GM19467 (cell line): ENCODE results near the gene ITPR1.

Experiments
- ATAC-seq: cut with Tn5 transposase; IDR thresholded peaks from one replicate; pipeline ENCODE4 v1.9.1; 2021; ENCODE audit warnings: mild to moderate bottlenecking, moderate library complexity; ENCODE audit not compliant: unreplicated experiment

The ITPR1 gene

DNA sequence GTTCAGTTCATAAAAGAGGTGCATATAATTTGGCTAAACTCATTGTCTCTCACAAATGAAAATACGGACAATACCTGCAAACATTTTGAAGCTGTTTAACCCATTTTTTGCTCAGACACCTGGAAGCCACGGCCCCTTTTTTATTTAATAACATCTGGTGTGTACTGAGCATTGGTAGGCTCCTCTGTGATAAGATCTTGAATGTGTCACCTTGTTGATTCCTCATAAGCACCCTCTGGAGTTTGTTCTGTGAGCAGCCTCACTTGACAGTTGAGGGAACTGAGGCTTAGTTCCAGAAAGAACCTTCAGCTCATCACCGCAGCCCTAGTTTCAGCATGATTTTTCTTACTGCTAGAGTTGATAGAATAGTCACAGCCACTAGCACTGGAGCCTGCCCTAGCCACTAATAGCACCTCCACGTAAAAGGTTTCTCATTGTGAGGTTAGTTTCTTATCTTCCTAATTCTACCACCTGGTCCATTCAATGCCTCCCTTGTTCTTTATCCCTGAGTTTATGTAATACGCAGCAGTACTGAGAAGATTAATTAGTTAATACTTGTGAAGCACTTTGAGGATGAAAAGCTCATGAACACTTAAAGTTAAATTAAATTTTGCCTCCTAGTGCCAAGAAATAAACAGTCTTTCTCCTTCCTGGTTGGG lies 71.9 kb downstream of the ITPR1 start:
- ATAC-seq: no peak

DNA sequence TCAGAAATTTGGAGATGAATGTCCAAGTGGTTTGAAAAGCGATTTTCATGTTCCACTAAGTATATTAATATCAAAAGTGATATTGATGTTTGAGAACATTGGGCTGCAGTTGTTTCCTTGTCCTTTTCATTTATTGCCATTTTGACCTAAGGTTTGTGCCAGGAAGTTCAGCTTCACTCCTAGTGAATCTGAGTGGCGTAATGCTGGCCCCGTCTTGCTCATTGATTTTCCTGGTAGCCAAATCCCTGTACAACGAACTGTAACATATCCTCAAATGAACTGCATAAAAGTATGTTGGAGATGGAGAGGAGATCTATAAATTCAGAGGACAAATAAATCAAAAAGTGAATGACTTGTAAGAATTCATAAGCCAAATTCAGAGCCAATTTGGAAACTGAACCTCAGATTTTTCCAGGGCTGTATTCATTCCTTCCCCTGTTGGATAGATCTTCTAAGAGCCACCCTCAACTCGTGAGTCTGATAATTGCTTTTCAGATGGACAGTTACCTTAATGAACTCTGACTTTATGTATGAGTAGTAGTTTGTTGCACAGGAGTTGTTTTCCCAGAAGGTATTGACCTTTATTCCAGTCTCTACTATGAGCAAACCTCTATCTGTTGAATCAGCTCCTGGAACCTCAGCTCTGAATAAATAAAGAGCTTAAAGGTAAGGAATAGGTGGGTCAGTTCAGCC lies 72.8 kb downstream of the ITPR1 start:
- no peak for ATAC-seq

DNA sequence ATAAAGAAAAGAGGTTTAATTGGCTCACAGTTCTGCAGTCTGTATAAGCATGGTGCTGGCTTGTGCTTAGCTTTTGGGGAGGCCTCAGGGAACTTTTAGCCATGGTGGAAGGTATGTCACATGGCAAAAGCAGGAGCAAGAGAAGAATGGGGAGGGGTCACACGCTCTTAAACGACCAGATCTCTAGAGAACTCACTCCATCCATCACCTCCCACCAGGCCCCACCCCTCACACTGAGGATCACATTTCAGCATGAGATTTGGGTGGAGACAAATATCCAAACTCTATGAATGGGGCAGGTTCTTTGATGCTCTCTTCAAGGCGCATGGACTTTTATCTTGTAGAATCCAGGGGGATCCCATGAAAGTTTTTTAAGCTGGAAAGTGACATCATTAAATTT lies 75.7 kb downstream of the ITPR1 start:
- ATAC-seq: no peak

DNA sequence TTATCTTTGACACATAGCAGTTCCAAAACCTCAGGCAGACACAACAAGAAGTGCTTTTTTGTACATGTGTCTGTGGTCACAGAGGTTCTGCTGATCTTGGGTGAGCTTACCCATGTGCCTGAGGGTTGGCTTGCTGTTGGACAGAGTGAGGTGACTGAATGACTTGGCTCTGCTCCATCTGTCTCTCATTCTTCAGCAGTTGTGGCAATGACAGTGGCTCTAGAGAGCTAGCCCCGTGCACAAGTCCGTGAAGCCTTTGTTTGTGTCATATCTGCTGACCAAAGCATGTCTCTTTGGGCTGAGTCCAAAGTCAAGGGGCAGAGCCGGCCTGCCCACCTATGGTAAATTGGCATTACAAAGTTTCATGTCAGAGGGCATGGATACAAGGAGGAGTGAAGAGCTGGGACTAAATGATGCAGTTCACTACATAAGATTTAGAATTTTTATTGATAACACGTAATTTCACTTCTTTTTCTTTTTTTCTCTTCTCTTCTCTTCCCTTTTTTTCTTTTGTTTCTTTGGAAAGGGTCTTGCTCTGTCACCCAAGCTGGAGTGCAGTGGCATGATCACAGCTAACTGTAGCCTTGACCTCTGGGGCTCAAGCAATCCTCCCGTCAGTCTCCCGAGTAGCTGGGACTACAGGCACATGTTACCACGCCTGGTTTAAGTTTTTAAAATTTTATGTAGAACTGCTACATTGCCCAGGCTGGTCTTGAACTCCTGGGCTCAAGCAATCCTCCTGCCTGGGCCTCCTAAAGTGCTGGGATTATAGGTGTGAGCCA lies 77.9 kb downstream of the ITPR1 start:
- ATAC-seq: no peak

DNA sequence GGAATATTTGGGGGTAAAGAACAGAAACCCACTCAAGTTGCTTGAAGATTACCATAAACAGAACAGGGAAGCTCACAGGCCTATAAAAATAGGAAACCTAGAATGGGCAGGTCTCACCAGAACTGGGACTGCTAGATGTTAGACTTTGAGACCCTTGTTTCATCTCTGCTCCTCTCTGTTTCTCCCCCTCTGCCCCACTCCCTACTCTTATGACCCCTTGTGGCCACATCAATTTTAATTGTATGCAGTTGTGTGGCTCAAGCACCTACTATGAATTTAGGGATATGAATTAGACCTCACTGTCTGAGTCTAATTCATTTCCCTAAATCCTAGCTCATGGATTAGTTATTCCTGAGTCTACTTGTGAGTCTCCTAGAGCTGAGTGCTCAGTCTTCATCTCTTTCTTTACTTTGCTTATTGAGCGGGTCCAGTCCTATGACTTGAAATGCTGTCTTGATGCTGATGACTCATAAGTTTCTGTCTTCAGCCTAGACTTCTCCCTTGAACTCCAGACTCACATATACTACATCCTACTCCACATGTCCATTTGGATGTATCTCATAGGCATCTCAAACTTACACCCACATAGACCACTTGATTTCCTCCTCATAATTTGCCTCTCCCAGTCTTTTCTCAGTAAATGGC lies 78.7 kb downstream of the ITPR1 start:
- ATAC-seq: no peak

DNA sequence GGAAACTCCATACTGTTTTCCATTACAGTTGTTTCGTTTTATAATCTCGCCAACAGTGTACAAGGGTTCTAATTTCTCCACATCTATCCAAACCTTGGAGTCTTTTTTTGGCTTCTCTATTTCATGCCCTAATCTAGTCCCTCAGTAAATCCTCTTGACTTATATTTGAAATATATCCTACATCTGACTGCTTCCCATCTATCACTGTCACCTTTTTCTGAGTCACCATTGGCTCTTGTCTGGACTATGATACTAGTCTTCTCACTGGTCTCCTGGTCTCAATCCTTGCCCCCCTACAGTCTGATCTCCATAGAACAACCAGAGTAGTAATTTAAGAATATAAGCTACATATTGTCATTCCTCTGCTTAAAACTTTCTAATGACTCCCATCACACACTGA lies 80.0 kb downstream of the ITPR1 start:
- no peak for ATAC-seq

DNA sequence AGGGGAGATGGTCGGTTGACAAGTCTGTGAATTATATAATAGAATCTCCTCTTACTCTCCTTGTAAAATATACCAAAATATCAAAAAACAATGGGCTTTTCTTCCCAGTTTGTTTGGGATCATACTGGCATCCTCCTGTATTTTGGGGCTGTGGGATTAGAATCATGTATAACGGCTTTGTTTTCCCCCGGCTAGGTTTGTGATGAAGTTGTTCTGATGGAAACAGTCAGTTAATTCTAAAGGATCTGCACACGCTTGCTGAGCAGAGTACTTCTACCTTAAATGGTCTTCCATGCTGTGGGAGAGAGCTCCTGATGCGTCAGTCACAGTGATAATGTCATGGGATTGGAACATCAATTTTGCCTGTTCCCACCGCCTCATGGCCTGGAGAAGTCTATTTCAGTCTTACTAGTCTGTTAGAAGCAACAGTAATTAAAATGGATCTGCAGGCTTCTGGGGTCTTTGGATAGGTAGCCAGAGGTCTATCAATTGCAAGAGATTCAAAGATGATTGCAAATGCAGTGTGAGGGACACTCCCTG lies 81.3 kb downstream of the ITPR1 start:
- ATAC-seq: no peak

DNA sequence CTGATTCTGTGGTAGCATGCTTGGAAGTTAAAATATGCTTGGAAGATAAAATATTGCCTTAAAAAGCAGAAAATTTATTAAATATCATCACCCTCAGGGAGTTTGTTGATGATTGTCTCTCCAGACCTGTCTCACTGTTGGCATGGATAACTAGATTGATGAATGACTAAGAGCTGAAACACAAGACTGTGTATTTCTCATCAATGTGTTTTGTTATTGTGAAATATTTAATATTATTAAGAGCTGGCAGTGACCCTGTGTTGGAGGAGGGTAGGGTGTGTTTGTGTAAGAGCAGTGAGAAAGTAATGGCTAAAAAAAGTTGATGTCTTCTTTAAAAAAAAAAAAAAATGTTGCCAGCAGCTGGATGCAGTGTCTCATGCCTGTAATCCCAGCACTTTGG lies 82.2 kb downstream of the ITPR1 start:
- ATAC-seq: no peak

DNA sequence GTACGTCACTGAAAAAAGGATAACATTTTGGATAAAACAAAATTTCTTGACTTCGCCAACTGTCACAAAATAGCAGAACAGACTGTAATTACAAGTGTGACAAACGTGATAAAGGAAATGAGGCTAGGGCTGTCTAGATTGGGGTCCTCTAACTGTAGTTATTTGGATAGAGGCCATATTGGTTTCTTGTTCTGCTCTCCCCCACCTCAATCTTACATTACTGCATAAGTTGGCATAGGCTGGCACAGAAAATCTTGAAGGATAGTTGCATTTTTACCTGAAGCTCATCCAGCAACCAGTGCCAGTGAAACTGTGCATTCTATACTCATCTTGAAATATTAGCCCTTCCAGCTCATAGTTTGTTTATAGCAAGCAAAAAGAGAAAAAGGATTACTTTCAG lies 84.6 kb downstream of the ITPR1 start:
- ATAC-seq: no peak

DNA sequence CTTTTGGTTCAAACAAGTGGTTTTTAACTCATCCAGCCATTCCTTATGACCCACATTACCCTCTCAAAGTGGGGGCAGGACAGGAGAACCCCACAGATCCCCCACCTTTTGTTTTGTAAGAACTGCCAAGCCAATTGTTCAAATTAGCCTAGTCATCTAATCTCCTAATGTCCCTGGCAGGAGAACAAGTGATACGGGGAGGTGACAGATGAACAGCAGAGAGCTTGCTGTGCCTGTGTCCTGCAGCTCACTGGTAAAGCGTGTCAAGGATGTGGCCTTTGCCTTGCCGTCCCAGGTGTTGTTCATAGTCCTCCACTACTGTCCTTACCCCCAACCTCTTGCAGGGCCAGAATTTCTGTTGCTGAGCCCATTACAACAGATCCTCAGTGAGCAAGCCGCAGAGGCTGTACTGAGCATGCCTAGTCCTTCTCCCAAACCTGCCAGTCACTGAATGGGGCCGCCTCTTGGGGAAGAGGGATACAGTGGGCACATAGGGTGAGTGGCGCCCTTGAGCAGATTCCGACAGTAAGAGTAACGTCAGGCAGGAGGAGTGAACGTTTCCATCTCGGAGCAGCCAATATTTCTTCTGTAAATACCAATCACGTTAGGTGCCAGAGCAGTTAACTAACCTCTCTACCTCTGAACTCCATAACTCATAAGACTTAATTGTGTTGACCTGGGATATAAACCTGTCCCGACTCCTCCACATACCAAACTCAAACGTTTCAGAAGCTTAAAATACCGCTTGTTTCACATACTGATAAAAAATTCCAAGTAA lies 87.4 kb downstream of the ITPR1 start:
- no peak for ATAC-seq

DNA sequence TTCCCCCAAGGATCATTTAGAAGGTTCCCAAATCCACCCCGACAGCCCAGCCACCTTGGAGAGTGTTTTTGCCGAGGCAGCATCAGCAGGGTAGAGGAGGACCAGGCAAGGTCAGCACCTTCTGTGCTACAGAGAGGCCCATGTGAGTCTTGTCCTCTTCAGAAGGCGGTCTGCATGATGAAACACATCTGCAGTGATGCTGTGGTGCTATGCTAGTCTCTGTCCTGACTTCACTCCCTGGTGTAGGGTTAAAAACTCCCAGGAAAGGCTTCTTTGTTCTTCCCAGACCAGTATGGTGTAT lies 87.9 kb downstream of the ITPR1 start:
- ATAC-seq: no peak

DNA sequence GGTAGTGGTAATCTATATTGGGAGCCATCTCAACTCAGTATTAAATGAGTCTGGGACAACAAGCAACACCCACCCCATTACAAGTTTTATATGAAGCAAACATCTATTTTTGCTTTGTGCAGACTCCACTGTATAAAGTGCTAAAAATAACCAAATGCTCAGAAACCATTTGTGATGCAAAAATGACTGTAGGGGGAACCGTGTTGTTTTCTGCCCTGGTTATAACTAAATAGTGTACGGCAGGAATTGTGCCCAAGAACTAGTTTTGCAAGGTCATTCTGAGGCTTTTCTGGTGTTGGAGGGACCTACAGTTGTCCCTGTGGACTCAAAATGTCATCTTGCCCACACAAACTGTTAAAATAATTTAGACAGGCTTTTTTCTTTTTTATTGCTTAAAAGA lies 88.3 kb downstream of the ITPR1 start:
- ATAC-seq: no peak

DNA sequence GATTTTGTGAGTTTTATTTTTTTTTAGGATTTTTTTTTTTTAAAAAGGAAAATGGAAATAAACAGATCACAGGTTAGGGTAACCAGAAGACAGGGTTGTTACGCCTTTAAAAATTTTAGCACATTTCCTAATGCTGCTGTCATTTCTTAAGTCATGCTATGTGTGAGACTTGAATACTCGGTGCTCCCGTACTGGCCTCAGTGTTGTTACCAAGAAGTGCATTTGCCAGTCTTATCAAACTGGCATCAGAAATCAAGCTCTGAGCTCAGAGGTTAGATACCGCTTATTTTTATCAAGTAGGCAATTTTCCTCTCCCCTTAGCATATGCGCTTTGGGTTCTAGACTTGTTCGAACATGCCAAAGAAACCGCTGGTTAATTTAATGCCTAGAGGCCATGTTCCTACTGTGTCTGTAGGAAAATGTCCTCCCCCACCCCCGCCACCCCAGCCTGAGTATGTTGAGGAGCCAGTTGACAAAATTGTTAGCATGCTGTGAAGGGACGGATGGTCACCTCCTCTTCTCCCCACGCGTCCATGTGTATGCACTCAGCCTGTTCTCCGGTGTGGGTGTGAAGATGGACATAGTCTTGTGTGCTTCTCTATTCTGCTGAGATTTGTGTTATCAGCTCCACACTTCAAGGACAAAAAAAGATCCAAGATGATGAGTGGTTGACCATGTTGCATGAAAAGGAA lies 88.9 kb downstream of the ITPR1 start:
- ATAC-seq: no peak

DNA sequence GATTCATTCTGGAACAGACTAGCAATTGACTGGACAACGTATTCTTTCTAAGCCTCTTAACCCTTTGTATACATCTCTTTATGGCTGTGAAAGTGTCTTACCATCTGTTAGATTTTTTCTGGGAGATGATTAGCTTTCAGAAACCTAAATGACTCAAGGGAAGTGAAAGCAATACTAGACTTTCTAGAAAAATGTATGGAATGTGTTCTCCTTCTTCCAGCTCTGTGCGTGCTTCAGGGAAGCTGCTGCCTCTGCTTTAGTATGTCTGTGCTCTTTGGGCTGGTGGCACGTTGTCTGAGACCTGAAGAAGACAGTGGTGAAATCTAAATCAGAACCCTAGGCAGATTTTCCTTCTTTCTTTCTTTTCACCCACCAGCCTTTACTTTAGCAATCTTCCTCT lies 89.5 kb downstream of the ITPR1 start:
- ATAC-seq: no peak

DNA sequence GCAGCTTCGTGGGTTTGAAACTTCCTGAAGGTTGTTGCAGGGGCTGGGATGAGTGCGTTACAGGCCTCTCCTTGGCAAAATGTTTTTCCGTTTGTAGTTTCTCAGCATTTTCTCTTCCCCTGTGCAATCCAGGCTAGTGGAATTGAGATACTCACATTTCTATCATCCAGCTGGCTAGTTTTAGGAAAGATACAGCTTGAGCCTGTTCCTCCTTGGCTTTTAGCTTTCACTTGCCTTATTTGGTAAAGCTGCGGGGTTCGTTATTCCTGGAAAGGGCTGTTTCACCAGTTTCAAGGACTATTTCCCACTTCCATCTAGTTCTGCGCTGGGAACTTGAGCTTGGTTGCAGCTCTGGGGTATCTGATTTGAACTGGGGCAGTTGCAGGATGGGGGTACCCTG lies 90.3 kb downstream of the ITPR1 start:
- no peak for ATAC-seq

DNA sequence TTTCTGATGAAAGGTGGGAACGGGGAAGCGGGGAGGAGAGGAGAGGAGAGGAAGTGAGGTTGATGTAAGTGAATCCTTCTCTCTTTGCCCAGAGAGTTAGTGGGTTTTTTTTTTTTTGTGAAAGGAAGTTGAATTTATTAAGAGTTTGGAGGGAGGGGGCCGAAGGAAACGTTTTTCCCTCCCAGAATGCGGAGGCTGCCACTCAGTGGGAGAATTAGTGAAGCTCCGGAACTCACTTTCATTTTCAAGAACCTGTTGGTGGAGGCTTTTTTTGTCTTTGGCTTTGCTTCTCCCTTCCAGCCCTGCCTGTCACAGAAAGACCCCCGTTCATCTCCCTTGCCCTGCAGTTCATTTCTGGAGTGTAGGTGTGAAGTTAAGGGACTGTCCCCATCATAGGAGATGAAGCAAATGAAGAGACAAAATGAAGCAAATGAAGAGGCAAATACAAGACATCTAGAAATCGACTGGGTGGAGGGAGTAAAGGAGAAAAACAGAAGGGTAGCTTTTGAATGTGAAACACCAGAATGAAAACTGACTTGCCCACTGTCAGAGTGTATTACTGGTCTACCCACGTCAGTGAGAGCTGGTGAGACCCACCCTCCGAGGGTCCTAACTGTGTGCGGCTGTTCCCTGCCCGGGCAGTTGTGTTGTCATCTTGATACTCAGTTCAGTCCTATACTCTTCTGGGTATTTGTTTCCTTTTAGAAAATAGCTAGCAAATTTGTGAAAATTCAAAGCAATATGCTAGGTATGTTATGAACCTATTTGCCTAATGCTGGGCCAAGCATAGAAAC lies 91.5 kb downstream of the ITPR1 start:
- no peak for ATAC-seq

DNA sequence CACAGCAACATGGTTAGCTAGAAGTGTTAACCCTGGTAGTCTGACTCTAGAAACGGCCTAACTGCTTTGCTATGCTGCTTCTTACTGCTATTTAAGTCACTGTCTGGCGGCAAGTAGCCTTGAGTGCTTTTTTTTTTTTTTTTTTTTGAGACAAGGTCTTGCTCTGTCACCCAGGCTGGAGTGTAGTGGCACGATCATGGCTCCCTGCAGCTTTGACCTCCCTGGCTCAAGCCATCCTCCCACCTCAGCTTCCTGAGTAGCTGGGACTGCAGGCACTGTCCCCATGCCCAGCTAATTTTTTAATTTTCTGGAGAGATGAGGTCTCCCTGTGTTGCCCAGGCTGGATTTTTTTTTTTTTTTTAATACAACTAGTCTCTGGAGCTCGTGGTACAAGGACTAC lies 93.2 kb downstream of the ITPR1 start:
- ATAC-seq: no peak

DNA sequence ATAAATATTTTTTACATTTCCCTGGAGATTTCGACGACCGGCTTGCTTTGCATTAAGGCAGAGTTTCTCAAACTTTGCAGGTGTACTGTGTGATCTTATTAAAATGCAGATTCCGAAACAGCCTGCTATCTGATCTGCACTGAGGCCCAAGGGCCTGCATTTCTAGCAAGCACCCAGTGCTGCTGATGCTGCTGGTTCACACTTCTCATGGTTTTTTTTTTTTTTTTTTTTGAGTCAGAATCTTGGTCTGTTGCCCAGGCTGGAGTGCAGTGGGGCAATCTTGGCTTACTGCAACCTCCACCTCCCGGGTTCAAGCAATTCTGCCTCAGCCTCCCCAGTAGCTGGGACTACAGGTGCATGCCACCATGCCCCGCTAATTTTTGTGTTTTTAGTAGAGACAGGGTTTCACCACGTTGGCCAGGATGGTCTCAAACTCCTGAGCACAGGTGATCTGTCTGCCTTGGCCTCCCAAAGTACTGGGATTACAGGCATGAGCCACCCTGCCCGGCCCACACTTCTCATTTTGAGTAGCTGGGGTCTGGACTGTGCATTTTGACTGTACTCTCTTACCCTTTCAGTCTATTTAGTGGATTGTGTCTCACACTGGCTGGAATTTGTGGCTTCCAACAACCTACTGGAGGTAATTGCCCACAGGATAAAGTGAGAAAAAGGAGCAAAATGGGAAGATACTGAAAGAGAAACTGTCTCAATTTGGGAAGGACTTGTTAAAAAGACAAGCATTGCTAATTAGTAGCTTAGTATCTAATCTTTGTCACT lies 94.1 kb downstream of the ITPR1 start:
- ATAC-seq: no peak

DNA sequence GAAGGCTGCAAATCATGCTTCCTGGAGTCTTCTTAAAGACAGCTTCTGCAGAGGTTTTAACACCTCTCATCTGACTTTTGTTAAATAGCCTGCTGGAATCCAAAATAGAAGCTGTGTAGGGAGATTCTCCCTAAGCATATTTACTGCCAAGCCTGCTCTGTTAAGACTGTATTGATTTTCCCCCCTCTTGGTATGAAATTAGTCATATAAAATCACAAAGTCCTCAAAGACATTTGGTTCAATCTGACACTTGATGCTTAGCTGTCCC lies 94.6 kb downstream of the ITPR1 start:
- no peak for ATAC-seq
